ENCODE measurements around the gene KLHDC1. TPM values are rescaled to one million over a fixed set of nuclear protein-coding genes. Genes with fewer than 3 reads are reported as not detected.
A peak's percentile ranks its signal among the peaks of the same experiment; 100 is the strongest.
"Not testable (repeated sequence)": the region's sequence is repeated elsewhere in the genome, so short reads cannot be mapped to it uniquely, and the experiment has no call there.

KLHDC1 gene, protein sequence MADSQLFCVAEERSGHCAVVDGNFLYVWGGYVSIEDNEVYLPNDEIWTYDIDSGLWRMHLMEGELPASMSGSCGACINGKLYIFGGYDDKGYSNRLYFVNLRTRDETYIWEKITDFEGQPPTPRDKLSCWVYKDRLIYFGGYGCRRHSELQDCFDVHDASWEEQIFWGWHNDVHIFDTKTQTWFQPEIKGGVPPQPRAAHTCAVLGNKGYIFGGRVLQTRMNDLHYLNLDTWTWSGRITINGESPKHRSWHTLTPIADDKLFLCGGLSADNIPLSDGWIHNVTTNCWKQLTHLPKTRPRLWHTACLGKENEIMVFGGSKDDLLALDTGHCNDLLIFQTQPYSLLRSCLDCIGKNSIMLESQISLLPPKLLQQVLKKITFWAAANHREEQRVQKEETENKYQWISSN
- 7.8 TPM for total RNA-seq
- long read RNA-seq, partial matches to known transcripts, result 1 of 7 reads
- long read RNA-seq, other reads (novel, unspliced or antisense), result 2 of 7 reads

DNA sequence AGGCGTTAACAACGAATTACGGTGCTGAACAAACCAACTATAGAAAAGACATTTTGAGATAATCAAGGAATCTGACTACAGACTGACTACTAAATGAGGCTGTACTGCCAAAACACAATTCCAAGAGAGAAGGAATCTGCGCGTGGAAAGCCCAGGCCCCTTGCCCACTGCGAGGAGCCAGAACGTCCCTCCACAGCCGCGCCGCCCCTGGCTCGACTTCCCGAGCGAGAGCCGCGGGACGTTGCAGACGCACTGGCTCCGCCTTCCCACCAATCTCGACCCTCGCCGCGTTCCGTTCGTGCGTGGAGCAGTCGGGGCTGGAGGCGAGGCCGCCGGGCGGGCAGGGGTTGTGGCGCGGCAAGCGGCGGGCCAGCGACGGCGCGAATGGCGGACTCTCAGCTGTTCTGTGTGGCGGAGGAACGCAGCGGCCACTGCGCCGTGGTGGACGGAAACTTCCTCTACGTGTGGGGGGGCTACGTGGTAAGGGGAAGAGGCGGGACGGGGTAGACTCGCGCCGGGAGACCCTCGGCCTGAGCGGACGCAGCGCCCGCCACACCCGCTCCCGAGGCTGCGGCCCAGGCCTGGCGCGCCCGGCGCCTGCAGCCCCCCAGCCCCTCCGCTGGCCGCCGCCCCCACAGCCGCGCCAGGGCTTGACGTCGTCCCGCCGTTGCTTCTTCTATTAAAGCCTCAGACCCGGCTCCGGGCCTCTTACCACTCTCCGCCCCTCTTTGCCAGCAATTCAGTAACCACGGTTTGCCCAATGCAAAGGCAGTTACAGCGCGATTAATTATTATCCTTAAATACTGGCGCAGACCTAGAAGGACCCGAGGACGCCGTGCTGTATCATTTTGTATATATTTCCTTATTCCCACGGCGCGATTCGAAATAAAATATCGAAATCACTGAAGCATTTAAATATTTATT lies at the start of gene KLHDC1:
Gene KLHDC1 (plus strand): TSS at position 310 of the 924 bp plus-strand sequence. CDS start 75 bp downstream, at position 385.
- DNase-seq (ENCODE audit: low spot score), result peak; percentile 96

DNA sequence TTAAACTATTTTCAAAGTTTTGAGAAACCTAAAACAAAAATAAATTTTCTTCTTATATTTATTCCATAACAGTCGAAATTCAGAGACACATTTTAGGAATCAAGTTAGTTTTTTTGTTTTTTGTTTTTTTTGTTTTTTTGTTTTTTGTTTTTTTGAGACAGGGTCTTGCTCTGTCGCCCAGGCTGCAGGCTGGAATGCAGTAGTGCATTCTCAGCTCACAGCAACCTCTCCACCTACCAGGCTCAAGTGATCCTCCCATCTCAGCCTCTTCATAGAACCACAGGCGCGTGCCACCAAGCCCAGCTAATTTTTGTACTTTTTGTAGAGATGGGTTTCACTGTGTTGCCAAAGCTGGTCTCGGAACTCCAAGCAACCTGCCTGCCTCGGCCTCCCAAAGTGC lies 39.4 kb upstream of the KLHDC1 start:
- DNase-seq (ENCODE audit: low spot score), result no peak

DNA sequence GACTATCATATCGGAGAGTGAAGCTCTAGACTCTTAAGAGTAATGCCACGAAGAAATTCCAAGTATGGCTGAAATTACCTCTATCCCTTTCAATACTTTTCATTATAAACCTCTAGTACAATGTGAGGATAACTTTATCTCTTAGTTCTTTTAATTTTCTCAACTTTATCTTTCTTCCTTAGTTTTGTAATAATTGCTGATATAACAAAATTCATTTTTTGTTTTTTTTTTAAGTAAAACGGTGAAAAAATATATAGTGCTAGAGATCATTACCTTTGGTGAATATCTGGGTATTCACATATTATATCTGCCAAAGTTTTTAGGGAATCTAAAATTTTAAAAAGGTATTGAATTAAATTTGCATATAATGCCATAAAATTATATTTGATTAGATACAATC lies 38.4 kb upstream of the KLHDC1 start:
- no peak for DNase-seq (ENCODE audit: low spot score)

DNA sequence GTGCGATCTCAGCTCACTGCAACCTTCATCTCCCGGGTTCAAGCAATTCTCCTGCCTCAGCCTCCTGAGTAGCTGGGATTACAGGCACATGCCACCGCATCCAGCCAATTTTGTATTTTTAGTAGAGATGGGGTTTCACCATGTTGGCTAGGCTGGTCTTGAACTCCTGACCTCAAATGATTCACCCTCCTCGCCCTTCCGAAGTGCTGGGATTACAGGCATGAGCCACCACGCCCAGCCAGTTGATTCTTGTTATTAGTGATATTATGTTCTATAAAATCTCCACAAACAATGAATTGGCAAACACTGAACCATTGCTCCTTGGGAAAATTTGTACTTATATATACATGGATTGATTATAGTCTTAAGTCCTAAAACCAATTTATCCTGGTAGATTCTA lies 35.4 kb upstream of the KLHDC1 start:
- not testable (repeated sequence) for DNase-seq (ENCODE audit: low spot score)

DNA sequence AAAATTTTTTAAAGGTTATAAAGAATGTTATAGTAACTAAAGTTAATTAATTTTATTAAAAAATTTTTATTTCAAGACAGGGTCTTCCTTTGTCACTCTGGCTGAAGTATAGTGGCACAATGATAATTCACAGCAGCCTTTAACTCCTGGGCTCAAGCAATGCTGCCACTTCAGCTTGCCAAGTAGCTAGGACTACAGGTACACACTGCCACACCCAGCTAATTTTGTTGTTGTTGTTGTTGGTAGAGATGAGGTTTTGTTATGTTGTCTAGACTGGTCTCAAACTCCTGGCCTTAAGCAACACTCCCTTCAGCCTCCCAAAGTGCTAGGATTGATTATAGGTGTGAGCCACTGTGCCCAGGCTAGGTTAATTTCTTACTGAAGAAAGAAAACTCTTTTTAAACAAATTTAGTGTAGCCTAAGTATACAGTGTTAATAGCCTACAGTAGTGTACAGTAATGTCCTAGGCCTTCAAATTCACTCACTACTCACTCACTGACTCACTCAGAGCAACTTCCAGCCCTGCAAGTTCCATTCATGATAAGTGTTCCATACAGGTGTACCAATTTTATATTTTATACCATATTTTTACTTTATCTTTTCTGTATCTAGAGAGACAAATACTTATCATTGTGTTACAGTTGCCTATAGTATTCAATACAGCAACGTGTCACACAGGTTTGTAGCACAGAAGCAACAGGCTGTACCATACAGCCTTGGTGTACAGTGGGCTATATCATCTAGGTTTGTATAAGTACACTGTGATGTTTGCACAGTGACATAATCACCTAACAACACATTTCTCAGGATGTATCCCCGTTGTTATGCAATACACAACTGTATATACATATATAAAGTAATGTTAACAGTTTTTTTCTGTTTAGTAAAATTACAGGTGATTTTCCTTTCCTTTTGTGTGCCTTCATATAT lies 33.1 kb upstream of the KLHDC1 start:
- no peak for DNase-seq (ENCODE audit: low spot score)

DNA sequence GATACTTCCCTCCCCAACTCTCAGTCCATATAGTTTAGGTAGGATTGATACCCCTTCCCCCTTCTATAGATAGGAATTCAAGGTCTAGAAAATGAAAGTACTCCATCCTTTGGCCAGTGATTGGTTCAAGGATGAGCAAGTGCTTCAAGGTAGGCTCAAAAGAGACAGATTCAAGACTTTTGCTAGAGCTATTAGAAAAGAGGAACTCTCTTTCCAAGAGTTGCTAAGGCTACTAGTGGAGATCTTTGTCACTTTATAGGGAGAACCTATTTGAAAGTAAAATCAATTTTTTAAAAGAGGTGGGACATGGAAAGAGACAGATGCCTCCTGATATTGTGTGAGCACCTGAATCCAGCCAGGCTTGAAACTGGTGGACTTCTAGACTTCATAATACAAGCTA lies 22.4 kb upstream of the KLHDC1 start:
- DNase-seq (ENCODE audit: low spot score), result no peak

DNA sequence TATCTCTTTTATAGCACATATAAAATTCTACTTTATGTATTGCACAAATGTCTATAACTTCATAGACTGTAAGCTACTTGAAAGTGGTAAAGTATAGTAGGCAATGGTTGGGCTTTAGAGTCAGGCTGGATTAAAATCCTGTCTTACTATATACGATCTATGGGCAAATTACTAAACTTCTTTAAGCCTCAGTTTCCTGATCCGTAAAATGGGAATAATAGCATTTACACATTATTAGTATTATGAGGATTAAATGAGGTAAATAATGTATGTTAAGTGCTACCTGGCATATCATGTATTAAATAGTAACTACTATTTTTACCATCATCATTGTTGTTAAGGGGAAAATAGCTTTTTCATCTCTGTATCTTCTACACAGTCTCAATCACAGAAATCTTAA lies 19.3 kb upstream of the KLHDC1 start:
- DNase-seq (ENCODE audit: low spot score), result no peak

DNA sequence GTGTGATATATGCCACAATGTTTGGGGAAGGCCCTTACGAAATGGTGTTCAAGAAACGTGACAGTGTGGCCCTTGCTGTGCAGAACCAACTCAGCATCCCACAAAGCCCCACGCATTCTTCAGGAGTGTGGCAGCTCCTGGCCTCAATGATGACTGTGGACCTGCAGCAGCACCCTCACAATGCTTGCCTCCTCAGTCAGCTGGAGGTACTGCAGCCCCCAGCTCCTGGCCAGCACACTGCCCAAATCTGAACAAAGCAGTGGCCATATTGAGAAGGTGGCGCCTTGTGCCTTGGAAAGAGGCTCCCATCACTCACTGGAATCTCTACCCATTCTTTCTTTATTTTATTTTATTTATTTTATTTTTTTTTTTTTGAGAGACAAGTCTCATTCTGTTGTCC lies 15.3 kb upstream of the KLHDC1 start:
- no peak for DNase-seq (ENCODE audit: low spot score)

DNA sequence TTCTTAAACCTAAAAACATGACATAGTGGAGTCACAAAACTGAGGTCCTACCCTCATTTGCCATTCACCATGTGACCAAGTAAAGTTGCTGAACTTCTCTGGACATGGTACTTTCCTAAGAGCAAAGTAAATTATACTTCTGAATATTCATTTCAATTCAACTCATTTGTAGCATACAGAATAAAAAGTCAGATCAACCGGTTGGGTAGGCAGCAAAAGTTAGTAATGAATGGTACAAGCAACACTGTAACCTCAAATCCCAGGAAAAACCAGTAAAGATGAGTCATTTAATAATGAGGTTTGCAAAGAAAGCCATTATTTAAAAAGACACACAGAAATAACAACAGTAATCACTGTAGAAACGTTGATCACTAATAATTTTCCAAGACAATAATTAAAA lies 13.6 kb upstream of the KLHDC1 start:
- no peak for DNase-seq (ENCODE audit: low spot score)

DNA sequence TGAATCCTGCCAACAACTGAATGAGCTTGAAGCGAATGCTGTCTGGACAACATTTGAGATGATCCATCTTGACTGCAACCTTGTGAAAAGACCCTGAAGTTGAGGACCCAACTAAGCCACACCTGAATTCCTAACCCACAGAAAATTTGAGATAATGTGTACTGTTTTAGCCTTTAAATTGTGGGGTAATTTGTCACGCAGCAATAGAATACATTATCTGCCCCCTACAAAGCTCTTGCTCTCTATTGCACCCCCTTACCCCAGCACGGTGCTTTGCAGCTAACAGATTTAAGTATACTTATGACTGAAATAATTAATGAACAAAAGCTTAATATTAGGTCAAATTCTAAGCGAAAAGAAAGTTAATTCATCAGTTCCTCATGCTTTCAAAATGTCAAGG lies 6.5 kb upstream of the KLHDC1 start:
- DNase-seq (ENCODE audit: low spot score), result no peak

DNA sequence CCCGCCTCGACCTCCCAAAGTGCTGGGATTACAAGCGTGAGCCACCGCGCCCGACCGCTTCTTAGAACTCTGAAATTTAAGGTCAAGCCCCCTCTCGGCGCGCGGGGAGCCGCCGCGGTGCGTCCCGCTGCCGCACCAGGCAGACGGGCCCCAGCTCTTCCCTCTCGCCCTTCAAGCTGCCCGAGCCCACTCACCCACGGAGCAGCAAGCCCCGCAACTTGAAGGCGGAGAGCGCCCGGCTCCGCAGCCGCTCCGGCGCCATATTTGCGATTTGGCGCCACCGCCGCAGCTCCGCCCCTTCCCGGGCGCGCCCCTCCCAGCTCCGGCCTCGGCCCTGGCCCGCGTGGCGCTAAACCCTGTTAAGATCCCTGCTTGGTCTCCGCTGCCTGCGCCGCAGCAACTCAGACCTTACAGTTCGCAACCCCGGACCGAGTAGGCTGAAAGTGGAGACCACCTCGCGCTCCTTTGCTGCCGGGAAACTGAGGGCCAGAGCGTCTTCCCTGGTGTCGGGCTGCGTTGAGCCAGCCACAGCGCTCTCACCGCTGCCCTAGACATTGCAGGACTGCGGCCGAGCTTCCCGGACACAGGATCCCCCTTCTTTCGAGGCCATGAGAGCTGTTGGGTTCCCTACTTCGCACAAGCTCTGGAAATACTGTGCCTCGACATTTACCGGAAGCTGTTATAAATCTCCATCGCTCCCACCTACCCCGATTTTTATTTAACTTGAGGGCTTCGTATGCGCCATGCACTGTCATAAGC lies 4.8 kb upstream of the KLHDC1 start, which contains the start of gene POLE2:
Gene POLE2 (minus strand): TSS at position 273 of the 759 bp plus-strand sequence. CDS start 11 bp downstream, at position 262.
- peak; percentile 95 for DNase-seq (ENCODE audit: low spot score)

DNA sequence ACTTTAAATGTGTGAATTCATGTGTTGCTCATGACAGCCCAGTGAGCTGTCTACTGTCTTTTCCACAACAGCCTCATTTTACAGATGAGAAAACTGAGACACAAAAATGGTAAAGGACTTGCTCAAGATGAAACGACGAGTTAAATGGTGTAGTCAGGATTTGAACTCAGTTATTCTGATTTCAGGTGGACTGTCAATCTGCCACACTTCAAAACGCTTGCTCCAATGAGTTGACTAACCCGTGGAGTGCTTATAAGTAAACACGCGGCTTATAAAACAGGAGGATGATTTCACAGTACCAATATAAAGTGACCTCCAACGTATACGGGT lies 4.3 kb upstream of the KLHDC1 start:
- DNase-seq (ENCODE audit: low spot score), result no peak

DNA sequence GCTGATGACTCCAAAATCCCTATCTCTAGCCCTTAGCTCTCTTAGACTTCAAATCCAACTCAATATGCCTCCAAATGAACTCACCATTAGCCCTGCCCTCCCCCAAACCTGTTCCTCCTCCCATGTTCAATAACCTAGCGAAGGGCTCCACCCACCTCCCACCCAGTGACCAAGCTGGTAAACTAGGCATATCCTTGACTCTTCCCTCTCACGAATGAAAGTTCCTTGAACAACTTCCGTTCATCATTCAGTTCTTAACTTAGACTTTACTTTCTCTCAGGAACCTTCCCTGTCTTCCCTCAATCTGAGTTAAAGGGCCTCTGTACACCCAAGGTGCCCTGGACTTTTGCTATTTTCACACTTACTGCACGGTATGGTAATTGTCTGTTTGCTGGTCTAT lies 1.9 kb upstream of the KLHDC1 start:
- no peak for DNase-seq (ENCODE audit: low spot score)

DNA sequence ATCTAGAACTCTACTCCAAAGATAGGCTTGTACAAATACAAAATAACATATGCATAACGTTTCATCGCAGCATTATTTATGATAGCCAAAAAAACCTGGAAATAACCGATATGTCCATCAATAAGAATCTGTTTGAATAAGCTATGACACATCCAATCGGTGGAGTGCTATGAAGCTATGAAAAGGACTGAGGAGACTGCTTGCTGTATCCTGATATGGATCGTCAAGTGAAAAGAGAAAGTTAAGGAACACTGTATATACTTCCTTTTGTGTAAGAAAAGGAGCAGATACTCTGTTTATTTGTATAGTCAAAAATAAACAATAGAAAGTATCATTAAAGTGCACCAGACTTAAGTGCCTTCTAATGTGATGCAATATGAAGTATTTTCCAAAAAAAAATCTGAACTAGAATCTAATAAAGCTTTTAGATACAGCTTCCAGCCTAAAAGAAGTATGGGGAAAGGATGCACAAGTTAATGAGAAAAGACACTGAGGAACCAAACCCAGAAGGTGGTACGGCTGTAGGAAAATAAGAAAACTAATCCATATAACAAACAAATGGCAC lies 645 bp upstream of the KLHDC1 start:
- no peak for DNase-seq (ENCODE audit: low spot score)

DNA sequence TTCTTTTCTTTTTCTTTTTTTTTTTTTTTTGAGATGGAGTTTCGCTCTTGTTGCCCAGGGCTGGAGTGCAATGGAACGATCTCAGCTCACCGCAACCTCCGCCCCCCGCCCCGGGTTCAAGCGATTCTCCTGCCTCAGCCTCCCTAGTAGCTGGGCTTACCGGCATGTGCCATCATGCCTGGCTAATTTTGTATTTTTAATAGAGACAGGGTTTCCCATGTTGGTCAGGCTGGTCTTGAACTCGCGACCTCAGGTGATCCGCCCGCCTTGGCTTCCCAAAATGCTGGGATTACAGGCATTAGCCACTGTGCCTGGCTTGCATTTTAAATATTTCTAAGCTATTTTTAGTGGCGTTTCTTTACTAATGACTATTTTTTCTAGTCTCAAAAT lies 810 bp downstream of the KLHDC1 start:
- DNase-seq (ENCODE audit: low spot score), result not testable (repeated sequence)

DNA sequence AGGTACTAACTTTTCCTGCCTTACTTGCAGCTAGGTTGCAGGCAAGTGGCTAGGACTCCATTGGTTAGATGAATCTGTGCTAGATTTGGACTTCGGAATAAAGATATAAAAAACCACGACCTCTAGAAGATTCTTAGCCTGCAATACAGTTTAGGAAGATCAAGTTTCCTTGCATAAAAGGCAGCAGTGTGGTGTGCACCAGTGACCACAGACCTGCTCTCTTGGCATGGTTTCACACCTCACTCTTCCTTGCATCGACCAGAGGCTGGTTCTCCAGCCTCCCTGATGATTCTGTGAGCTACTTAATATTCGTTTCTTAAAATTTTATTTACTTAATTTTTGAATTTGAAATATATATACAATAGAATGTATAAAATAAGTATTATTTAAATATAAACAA lies 9.8 kb downstream of the KLHDC1 start:
- DNase-seq (ENCODE audit: low spot score), result no peak

DNA sequence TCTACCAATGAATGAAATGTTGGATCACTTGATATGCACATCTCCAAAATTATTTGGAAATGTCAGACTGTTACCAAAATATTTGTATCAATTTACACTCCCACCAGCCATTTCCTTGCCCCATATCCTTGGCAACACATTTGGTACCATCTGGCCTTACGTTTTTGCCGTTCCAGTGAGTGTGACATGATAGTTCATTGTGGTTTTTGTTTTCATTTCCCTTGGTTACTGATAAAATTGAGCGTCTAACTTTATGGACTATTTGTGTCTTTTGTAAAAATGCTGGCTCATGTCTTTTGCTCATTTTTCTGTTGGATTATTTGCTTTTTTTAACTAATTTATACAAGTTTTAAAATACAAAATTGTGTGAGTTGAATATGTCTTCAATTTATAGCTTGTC lies 11.0 kb downstream of the KLHDC1 start:
- no peak for DNase-seq (ENCODE audit: low spot score)

DNA sequence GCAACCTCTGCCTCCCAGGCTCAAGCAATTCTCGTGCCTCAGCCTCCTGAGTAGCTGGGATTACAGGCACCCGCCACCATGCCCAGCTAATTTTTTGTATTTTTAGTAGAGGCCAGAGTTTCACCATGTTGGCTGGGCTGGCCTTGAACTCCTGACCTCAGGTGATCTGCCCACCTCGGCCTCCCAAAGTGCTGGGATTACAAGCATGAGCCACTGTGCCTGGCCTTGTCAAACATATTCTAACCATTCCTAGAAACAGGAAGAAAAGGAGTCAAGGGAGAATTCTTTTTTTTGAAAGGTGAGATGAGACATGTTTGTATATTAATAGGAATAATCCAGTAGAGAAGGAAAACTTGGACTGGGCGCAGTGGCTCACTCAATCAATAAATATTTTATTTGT lies 11.6 kb downstream of the KLHDC1 start:
- DNase-seq (ENCODE audit: low spot score), result not testable (repeated sequence)

DNA sequence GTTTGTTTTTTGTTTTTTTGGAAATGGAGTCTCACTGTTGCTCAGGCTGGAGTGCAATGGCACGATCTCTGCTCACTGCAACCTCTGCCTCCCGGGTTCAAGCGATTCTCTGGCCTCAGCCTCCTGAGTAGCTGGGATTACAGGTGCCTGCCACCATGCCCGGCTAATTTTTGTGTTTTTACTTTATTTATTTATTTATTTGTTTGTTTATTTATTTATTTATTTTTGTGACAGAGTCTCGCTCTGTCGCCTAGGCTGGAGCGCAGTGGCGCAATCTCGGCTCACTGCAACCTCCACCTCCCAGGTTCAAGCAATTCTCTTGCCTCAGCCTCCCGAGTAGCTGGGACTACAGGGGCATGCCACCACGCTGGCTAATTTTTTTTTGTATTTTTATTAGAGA lies 18.1 kb downstream of the KLHDC1 start:
- DNase-seq (ENCODE audit: low spot score), result not testable (repeated sequence)

DNA sequence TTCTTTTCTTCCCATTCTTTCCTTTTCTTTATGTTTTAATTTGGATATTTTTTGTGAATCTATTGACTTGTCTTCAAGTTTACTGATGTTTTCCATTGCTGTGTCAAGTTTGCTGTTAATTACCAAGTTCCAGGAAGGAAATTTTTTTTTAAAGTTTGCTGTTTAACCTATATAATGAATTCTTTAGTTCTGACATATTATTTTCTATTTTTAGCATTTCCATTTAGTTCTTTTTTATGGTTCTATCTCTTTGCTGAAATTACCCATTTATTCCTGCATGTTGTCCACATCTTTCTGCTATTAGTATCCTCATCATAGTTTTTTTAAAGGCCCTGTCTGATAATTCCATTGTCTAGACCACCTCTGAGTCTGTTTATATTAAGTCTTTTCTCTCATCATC lies 27.8 kb downstream of the KLHDC1 start:
- DNase-seq (ENCODE audit: low spot score), result no peak
